Epithelial cell of esophagus (primary cell): ENCODE measurements around the gene CPA1.
A peak's percentile ranks its signal among the peaks of the same experiment; 100 is the strongest.

Experiments
- DNase-seq: peaks from one replicate; pipeline ENCODE4 v3.0.0; 2010; ENCODE audit warnings: low read depth
- H3K4me3 ChIP-seq: 2 replicates; pipeline ENCODE4 v1.5.1; 2011; ENCODE audit warnings: mild to moderate bottlenecking, low read length, control low read depth
- TF ChIP-seq, protein P1 (sequence below): IDR thresholded peaks from 2 replicates; pipeline ENCODE4 v1.5.1; 2011; ENCODE audit warnings: low read depth, mild to moderate bottlenecking, low read length, control low read depth, inconsistent platforms; ENCODE audit not compliant: insufficient read depth; ENCODE audit errors: missing control alignments

CPA1 gene

DNA sequence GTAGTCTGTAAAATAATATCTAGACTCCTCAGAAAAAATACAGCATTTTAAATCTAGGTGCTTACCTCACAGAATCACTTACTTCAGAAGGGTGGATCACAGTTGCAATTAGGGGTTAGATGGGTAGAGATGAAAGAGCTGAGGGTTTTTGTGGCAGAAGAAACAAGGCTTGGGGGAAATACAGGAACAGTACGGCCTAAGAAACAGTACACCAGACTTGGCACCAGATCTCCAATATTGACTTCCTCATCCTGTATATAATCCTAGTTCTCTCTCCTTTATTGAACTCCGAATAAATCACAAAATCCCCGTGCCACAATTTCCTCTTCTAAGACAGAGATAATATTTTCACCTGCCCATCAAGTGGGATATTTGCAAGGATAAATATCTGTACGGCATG lies 46.3 kb downstream of the CPA1 start:
- DNase-seq: no peak

DNA sequence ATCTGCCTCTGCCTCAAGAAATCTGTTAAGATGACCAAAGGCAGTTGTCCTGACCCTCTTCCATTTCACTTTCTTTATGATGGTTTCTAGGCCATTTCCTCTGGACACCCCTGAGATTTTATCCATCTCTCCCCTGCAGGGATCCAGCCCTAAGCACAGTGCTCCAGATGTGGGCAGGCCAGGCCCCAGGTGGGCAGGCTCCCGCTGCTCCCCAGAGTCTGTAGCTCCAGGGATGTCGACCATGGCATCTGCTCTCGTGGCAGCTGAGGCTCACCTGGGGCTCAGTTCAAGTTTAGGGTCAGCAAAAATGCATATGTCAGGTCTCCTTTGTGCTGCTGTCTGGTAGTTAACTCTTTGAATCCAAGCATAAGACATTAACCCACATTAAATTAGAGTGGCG lies 48.7 kb downstream of the CPA1 start:
- TF ChIP-seq, protein P1, sequence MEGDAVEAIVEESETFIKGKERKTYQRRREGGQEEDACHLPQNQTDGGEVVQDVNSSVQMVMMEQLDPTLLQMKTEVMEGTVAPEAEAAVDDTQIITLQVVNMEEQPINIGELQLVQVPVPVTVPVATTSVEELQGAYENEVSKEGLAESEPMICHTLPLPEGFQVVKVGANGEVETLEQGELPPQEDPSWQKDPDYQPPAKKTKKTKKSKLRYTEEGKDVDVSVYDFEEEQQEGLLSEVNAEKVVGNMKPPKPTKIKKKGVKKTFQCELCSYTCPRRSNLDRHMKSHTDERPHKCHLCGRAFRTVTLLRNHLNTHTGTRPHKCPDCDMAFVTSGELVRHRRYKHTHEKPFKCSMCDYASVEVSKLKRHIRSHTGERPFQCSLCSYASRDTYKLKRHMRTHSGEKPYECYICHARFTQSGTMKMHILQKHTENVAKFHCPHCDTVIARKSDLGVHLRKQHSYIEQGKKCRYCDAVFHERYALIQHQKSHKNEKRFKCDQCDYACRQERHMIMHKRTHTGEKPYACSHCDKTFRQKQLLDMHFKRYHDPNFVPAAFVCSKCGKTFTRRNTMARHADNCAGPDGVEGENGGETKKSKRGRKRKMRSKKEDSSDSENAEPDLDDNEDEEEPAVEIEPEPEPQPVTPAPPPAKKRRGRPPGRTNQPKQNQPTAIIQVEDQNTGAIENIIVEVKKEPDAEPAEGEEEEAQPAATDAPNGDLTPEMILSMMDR: no peak

More for the DNA sequence above, 46.3 kb downstream of the CPA1 start:
- H3K4me3 ChIP-seq: no peak overlapping the region
- TF ChIP-seq, protein P1: no peak

DNA sequence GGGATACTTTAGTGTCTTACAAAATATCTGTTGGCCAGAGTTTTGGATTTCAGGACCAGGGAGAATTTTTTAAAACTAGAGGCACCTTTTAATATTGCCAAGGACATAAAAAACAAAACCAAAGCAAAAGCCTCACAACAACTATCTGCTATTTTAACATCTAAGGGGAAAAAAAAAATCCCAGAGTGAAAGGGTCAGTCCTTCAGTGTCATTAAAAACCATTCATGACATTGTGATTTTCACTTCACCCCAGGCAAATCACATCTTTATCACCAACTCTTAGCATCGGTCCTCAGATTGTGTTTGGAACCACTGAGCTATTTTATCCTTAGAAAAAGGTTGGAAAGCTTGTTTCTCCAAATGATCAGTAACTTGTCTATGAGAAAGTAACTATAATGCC lies 49.8 kb downstream of the CPA1 start:
- TF ChIP-seq, protein P1: no peak
- DNase-seq: no peak
- H3K4me3 ChIP-seq: no peak overlapping the region

More for the DNA sequence above, 48.7 kb downstream of the CPA1 start:
- no peak for DNase-seq
- no peak overlapping the region for H3K4me3 ChIP-seq

DNA sequence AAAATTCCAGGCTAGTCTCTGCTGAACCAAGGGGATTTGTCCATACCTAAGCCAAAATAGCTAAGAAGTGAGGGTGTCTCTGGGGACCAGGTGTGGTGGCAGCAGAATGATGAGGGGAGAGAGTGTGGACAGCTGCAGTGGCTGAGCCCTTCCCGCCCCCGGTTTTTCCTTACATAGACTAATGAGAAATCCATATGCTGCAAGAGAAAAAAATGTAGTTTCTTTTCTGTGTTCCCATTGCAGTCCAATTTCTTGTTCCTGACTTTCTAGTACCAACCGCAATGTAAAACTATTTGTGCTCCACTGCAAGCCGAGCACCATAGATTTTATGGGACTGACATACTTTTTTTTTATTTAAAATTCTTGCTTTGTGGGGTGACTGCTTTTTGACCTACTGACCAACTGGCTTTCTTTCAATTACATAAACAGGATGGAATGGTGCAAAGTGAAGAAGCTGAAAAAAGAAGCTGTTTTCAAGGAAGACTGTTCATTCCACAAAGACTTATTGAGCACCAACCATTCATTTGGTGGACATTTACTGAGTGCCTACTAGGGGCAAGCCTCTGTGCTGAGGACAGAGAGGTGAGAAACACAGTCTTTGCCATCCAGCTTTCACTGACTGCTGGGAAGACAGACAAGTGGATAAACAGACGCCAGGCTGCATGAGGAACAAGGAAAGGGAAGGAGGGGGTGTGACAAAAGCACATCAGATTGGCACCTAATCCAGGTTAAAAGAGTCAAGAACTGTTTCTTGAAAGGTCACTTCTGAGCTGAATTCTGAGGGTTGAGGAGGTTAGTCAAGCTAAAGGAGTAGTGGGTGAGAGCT lies 50.8 kb downstream of the CPA1 start:
- TF ChIP-seq, protein P1: no peak
- DNase-seq: peak; percentile 22
- no peak overlapping the region for H3K4me3 ChIP-seq

DNA sequence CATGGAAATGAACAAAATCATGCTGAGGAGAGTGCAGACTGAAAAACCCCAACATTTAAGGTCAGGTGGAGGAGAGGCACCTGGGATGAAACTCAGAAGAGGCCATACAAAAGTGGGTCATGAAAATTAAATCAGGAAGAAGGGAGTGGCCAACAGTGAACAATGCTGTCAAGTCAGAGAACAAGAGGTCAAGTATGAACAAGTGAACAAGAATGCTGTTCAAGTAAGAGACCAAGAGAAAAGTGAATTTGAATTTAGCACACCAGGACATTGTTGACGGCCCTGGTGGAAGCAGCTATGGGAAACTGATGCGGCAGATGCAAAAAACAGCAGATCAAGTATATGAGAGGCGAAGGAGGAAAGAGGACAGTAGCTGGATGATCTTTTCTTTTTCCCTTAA lies 52.6 kb downstream of the CPA1 start:
- no peak overlapping the region for H3K4me3 ChIP-seq
- peak; percentile 51 for DNase-seq
- TF ChIP-seq, protein P1: no peak

DNA sequence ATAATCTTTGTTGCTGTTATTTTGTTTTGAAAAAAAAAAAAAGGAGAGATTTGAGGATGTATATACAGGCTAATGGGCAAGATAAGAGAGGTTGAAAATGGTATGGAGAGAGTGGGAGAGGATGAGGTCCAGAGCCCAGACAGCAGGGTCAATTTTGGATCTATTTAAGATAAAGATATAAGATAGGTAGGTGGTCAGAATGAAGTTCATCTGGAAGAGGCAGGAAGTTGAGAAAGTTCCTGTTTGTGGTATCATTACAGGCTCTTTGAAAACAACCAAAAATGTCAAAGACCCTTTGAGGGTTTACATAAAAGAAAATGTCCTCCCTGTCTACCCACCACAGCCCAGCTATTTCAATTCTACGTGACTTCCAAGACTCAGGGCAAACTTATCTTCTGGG lies 53.0 kb downstream of the CPA1 start:
- TF ChIP-seq, protein P1: no peak
- no peak overlapping the region for H3K4me3 ChIP-seq
- DNase-seq: no peak

DNA sequence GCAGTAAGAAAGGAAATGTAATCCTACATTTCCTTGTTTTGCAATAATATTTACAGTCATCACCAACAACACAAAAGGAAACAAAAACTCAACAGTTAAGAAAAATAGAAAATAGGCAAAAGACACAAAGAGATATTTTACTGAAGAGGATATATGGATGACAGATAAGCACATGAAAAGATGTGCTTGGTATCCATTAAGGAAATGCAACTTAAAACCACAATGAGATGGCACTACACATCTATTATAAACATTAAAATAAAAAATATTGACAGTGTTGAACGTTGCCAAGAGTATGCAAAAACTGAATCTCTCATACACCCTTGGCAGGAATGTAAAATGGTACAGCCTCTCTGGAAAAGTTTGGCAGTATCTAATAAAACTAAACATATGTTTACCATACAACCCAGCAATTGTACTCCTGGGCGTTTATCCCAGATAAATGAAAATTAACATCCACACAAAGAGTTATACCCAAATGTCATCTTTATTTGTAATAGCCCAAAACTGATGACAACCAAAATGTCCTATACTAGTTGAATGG lies 55.1 kb downstream of the CPA1 start:
- H3K4me3 ChIP-seq: no peak overlapping the region
- DNase-seq: no peak
- TF ChIP-seq, protein P1: no peak
